Stimulated activated CD4-positive, alpha-beta T cell treated with anti-CD3 and anti-CD28 coated beads, TNF-alpha, amount 100 ng/mL, for 48 hours (primary cell): ENCODE results near the gene KRTAP12-3.
"Not testable (repeated sequence)": the region's sequence is repeated elsewhere in the genome, so short reads cannot be mapped to it uniquely, and the experiment has no call there.

Experiments
- DNase-seq, 3 donors: peaks; one replicate each; pipeline ENCODE4 v3.0.0-alpha.2; 2020; ENCODE audit warnings: low read depth in 3 of 3

Gene KRTAP12-3

GRCh38 chr21:44685050-44685449 is 27.3 kb downstream of the KRTAP12-3 start:
- DNase-seq: not testable (repeated sequence)

DNA sequence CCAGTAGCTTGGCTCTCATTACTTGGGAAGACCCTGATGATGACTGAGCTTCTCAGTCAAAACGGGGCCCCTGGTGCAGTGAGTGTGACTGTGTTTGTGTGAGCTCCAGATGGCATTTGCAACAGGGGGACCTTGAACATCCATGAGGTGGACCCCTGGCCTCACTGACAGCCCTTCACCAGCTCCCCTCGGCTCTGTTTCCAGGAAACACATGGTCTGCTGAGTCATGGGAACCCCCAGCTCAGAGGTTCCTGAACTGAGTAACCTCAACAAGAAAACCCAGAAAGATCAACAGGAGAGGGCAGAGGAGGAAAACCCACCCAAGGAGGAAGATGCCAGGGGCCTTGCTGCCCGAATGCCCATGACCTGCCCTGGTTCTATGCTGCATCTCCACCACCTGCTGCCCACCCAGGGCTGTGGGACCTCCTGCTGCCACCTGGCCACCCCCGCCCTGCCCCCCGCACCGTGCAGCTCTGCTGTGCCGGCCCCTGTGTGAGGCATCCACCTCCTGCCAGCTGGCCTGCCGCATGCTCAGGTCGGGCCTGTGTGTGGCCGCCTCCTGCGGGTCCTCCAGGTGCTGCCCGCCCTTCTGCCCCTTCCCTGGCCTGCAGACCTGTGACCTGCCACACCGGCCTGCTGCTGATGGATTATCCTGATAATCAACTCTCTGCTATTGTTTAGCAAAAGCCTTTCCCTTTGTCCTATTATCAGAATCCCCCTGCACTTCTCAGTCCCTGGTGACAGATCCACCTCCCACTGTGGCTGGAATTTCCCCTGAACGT is 28.5 kb downstream of the KRTAP12-3 start:
- DNase-seq: no peak

GRCh38 chr21:44686843-44687561 is 29.3 kb downstream of the KRTAP12-3 start:
- DNase-seq: no peak

- no peak for DNase-seq
Measured at GRCh38 chr21:44687671-44688070, 29.9 kb downstream of the KRTAP12-3 start.

DNA sequence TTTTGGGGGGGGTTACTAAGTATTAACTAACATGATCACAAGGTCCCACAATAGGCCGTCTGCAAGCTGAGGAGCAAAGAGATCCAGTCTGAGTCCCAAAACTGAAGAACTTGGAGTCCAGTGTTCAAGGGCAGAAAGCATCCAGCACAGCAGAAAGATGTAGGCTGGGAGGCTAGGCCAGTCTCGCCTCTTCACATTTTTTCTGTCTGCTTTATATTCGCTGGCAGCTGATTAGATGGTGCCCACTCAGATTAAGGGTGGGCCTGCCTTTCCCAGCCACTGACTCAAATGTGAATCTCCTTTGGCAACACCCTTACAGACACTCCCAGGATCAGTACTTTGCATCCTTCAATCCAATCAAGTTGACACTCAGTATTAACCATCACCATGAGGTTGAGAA is 32.0 kb downstream of the KRTAP12-3 start:
- DNase-seq: not testable (repeated sequence)

DNA sequence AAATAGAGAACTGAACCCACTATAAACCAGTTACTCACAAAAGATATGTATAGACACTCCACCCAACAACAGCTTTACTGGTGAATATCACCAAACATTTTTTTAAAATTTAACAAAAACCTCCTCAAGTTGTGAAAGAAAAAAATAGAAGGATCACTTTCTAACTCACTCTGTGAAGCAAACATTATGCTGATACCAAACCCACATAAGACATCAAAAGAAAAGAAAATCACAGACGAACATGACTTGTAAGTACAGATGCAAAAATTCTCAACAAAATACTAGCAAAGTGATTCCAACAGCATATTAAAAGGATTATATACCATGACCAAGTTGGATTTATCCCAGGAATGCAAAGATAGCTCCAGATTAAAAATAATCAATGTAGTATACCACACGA is 34.0 kb downstream of the KRTAP12-3 start:
- no peak for DNase-seq

- no peak for DNase-seq
Measured at GRCh38 chr21:44692798-44693512, 35.2 kb downstream of the KRTAP12-3 start.

DNA sequence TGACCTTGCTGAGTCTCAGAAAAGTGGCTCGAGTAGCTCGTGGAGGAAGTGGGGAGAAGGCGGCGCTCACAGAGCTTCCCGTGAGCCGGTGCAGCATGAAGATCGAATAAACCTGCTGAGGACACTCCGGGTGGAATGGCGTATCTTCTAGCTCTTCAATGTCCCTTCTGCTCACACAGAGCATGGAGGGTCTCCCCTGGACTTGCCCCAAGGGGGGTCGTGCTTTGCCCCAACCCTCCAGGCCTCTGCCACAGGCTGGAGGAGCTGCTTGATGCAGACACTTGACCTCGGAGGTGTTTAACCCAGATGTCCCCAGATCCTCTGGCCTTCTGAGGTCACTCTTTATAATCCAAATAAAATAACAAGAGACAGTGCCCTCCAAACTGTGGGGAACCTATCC is 37.0 kb downstream of the KRTAP12-3 start:
- DNase-seq: no peak

GRCh38 chr21:44695184-44695583 is 37.5 kb downstream of the KRTAP12-3 start:
- DNase-seq: no peak

- no peak for DNase-seq
Measured at GRCh38 chr21:44695641-44696040, 37.9 kb downstream of the KRTAP12-3 start.

DNA sequence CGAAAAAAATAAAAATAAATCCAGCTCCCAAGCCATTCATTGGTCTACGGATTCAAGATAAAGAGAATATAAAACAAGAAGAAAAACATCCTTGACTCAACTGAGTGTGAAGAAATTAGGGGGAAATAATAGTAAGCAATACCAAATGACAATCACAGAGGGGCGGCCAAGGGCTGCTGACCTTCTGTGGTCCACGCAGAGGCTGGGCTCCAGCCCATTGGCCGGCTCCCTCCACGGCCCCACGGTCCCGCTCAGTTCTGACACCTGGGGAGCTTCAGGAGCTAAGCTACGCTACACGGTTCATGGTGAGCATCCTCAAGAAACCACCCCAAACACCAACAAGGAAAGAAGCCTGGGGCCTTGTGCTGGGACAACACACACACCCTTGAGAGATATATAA is 38.8 kb downstream of the KRTAP12-3 start:
- no peak for DNase-seq

GRCh38 chr21:44697172-44697810 is 39.6 kb downstream of the KRTAP12-3 start, which contains the start of gene KRTAP10-12:
TSS of gene KRTAP10-12 (plus strand) at chr21:44697172. CDS start at chr21:44697202, 30 bp downstream.
- not testable (repeated sequence) for DNase-seq

GRCh38 chr21:44697811-44698734 is 40.3 kb downstream of the KRTAP12-3 start:
- DNase-seq: no peak

DNA sequence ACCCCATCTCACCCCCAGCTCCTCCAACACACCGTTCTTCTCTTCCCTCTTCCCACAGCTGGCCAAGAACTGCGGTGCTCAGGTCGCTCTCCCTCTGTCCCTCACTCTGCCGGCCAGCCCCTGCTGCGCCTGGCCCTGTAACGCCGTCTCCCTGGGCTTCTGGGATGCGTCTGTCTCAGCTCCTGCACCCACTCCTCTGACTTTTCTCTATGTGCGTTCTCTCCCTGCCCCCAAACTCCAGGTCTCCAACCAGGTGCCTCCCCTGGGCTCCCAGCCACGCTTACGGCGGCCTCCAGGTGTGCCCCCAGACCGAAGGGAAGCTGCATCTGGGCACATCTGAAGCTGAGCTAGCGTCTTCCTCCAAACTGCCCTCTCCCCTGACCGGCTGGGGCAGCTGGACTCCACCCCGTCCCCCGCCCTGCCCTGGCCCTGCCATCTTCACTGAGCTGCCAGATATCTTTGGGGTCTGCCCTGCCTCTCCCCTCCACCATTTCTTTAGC is 41.8 kb downstream of the KRTAP12-3 start:
- no peak for DNase-seq

DNA sequence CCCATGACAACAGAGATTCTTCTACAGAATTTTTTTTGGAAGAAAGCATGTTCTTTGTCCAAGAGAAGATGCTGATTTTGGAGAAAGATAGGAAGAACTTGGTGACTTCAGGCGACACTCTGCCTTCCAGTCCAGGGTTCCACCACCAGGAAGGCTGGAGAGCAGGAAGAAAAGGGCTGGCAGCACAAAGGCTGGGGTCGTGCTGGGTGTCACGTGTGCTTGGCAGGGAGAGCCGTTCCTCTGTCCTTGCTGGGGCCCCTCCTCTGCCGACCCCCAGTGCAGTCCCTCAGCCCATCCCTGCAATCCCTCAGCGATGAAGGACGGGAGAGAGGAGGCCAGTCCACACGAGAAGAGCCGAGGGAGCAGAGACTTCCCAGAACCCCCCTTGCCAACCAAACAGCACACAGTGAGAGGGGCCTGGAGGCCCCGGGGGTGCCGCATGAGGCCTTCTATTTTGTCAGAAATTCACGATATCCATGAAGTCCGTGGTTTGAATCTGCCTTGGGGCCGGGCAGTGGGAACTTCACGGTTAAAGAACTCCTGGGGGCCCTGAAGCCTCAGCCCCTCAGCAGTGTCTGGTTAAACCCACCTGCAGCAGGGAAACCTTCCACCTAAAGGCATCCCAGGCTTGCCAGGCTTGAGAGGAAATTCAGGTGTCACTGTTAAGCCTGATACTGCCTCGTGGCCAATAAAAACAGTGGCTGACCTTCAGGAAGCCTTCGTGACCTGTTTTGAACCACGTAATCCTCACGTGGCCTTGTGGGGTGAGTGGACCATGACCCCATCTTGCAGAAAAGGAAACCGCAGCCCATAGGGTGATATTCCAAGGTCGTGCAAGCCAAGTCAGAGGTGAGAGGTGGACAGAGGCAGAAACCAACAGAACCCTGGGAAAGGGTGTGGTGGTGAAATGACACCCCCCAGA is 42.6 kb downstream of the KRTAP12-3 start:
- no peak for DNase-seq

GRCh38 chr21:44701023-44701400 is 43.3 kb downstream of the KRTAP12-3 start:
- DNase-seq: no peak

- no peak for DNase-seq
Measured at GRCh38 chr21:44701541-44701940, 43.8 kb downstream of the KRTAP12-3 start.

- no peak for DNase-seq
Measured at GRCh38 chr21:44702111-44702972, 44.6 kb downstream of the KRTAP12-3 start.
